HG02981 (cell line): ENCODE results near the gene PKHD1.
"Not testable (repeated sequence)": the region's sequence is repeated elsewhere in the genome, so short reads cannot be mapped to it uniquely, and the experiment has no call there.

Experiments
- ATAC-seq: cut with Tn5 transposase; IDR thresholded peaks from one replicate; pipeline ENCODE4 v1.9.1; 2021; ENCODE audit warnings: mild to moderate bottlenecking, moderate library complexity; ENCODE audit not compliant: unreplicated experiment

PKHD1 gene

DNA sequence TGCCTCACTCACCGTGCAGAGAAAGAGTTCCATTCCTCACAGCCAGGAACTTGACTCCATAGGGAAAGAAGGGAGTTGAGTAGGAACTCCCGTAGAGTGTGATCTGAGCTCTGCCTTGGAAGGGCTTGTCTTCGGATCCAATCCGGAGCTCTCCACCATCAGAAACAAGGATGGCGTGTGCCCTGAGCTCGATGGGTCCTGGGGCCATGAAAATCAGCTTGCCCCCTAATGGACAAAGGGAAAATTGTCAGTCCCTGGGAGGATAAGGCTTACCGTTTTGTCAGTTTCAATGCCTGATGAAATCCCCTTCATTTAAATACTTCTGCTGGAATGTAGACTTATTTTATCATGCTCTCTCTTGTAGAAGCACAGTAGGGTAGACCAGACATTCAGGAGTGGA is 153.3 kb downstream of the PKHD1 start:
- ATAC-seq, result no peak

- no peak for ATAC-seq
Measured at GRCh38 chr6:51932956-51933355, 154.5 kb downstream of the PKHD1 start.

- ATAC-seq, result no peak
Measured at GRCh38 chr6:51930602-51931001, 156.8 kb downstream of the PKHD1 start.

- no peak for ATAC-seq
Measured at GRCh38 chr6:51929934-51930574, 157.4 kb downstream of the PKHD1 start.

DNA sequence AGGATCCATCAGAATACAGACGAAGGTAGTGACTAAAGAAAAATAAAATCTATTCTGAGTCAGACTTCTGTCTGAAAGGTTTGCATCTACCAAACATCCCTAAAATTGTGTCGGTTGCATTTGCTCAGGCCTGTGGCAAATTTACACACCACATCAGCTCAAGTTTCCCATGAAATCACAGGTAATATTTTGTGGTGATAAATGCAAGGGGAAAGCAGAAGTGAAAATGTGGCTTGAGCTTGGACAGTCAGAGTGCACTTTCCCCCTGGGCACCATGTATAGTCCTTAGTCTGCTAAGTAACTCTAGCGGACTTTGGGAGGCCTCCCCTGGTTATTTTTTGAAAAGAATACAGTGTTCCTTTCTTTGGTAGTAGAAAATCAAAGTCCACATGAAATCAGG is 159.1 kb downstream of the PKHD1 start:
- ATAC-seq, result no peak

DNA sequence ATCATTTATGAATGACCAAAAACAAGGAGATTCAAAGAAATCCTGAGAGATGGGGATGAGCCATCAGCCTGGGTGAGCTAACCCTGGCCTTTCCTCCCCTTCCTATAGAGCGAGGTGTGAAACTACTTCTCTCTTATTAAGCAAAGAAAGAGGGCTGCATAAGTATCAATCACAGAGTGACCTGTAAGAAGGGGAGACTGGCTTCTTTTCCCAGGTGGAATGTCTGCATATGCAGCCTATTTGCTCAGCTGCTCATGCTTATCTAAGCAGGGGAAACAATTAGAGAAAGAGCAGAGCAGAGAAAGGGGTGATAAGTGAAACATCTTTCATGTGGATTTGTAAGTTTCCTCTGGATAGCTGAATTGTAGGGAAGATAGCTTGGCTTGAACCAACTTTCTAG is 160.0 kb downstream of the PKHD1 start:
- ATAC-seq, result no peak

DNA sequence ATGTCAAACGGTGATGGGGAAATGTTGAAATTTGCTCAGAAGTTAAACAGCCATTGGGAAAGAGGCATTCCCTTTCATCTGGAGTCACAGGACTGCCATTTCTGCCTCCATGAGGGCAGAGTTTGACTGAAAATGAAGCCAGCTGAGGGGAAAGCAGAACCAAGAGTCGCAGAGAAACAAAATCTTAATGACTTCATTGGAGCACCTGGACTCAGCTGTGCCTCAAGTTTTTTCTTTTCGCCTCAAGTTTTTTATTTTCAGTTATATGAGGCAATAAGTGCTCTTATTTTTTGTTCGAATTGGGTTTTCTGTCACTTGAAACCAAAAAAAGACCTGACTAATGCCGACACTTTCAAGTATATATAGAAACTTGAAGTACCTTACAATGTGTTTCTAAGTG is 161.3 kb downstream of the PKHD1 start:
- no peak for ATAC-seq

- not testable (repeated sequence) for ATAC-seq
Measured at GRCh38 chr6:51922479-51922878, 164.9 kb downstream of the PKHD1 start.

- ATAC-seq, result not testable (repeated sequence)
Measured at GRCh38 chr6:51918347-51918746, 169.1 kb downstream of the PKHD1 start.

DNA sequence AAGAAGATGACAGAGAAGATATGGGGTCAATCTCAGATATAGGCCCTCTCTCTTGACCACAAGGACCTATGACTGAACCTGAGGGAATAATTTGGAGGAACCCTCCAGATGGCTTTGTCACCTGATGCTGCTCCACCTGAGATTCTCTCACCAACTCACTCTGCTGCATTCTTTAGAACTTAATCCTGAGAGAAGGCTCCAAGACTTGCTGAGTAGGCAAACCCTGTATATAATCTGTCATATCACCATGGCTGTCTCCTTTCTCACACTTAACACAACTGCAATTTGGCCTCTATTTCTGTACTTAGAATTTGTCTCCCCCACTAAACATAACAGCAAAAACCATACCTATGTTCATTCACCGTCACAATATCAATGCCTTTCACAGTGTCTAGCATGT is 172.3 kb downstream of the PKHD1 start:
- no peak for ATAC-seq

DNA sequence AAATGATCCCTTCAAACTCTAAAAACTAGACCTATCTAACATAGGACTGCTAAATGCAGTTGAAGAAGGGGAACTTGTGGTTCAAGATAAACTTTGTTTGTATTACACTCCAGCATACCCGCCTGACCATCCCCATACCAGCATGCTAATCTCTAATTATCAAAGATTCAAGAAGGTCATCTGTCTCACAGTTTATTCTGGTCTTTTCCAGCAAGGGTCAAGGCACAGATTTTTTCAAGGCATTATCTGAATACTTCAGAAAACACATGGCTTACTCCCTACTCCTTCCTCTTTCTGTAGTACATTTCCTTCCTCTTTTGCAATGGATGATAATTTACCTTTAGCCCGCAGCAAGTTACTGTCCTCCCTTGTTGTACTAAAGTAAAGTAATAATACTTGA is 174.1 kb downstream of the PKHD1 start:
- ATAC-seq, result no peak

DNA sequence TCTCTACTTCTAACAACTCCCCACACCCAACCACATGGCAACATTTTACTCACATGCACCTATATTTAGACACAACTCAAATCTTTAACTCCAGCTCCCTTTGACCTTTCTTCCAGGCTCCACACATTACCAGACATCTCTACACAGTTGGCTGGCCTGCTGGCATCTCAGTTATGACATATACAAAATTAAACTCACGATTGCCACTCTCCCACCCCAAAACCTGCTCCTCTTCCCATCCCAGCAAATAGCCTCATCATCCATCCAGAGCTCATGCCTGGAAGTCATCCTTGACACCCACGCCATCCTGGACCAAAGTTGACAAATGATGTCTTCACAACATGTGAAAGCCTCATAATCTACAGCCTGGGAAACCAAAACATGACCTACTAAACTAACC is 176.6 kb downstream of the PKHD1 start:
- ATAC-seq, result no peak

DNA sequence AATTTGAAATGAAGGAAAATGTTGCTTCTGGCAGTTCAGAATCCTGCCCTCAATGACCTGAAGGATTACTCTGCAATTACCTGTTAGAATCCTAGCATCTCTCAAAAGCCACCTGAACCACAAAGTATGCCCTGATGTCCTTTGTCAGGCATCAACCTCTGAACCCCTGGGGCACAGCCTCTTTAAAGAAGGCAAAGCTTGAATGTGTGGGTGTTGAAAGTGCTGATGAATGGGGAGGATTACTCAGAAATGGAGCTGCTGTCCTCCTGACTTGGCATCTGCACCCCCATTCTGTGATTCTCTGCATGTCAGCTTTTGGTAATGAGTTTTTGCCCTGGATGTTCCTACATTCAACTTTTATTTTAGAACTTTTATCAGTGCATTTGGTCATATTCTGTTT is 179.2 kb downstream of the PKHD1 start:
- no peak for ATAC-seq

DNA sequence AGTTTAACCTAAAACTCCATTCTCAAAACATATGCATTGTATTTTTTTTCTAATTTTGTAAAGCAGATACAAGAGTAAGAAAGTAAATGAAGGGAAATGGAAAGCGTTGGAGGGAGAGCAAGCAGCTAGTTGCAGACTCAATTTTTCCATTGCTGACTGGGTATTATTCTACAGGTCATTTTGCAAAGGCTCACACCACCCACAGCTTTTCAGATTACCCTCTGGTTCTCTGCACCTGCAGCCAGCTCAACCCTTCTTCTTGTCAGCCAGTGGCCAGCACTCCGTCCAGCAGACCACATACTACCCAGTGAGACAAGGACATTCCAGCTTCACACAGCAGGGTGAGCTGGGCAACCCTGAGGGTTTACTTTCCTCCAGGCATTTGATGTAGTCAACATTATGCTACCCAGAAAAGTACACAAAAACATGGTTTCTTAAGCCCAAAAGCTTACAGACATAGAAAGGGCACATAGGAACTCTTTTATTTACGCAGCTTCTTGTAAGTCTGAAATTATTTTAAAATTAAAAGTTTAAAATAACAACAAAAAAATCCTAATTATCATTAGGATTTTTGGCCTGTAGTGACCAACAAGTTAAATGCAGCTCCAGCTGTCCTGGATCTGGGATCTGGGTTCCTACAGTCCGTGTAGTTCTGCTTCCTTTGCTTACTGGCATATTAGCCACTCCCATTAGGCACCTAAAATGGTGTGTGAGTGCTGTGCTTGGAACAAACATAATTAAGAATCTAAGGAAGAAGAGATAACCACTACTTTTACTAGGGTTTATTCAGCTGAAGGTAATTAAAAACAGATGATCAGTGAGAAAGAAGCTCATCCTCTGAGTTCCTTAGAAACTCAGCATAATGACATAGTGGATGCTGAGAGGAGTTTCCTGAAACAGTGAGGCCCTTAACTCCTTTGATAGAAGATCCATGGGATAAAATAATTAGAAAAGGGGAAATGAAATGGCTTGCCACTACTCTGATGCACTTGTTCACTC is 185.3 kb downstream of the PKHD1 start:
- no peak for ATAC-seq

DNA sequence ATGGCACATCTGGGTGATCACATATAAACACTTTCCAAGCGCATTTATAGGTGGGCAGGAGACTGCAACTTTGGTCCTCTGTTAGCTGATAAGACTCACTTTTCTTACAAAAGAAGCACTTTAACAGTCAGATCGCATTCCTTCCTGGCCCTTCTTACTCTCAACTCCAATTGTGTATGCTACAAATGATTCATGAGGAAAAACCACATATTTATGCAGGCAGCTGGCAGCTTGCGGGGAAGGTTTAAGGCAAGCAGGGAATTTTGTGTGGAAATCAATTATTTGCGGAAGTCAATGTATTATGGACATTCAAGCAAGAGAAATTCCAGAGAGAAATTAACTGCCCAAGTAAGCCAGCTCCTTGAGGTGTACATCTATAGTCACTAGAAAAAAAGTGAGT is 194.0 kb downstream of the PKHD1 start:
- ATAC-seq, result no peak

GRCh38 chr6:51892750-51893149 is 194.7 kb downstream of the PKHD1 start:
- no peak for ATAC-seq

DNA sequence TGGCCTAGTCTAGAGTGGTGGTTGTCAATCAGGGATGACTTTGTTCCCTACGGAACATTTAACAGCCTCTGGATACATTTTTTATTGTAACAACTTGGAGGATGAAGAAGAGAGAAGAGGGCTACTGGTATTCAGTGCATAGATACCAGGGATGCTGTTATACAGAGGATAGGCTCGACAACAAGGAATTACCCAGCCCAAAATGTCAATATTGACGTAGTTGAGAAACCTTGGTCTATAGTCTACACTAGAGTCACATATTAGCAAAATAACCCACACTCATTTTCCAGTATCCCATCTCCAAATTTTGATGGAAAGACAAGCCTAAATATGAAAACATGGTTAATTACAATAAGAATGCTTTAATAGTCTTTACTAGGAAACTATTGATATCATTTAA is 195.1 kb downstream of the PKHD1 start:
- ATAC-seq, result no peak

DNA sequence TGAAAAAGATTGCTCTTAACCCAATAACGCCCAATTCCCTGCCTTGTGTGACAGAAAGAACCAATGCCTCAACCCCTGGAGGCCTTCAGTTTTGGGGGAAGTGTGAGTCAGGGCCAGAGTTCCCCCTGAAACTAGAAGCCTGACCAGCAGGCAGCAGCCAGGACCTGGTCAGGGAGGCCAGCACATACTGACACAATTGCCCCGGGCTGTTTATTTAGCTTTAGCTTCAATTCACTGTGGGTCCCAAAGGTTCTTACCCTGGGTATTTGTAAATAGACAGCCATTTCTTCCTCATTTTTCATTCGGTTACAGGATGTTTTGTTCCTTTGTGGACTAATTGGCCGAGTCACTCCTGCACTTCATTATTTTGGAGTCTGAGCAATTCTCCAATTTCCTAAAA is 195.6 kb downstream of the PKHD1 start:
- ATAC-seq, result no peak

DNA sequence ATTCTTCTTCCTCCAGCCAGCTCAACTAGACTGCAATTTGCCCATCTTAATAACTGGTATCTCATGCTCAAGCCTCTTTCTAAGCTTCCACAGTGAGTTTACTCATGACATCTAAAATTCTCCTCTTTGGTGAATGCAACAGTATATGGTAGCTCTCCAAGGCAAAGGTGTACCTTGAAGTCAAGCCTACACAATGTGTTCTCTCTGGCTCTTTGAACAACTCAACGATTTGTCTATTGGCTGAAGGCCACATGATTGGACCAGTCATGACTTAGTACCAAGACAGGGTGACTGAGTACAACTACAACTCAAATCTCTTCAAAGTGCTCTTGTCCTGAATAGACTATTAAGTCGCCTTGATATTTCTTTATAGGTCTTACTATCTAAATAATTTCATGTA is 199.6 kb downstream of the PKHD1 start:
- no peak for ATAC-seq

DNA sequence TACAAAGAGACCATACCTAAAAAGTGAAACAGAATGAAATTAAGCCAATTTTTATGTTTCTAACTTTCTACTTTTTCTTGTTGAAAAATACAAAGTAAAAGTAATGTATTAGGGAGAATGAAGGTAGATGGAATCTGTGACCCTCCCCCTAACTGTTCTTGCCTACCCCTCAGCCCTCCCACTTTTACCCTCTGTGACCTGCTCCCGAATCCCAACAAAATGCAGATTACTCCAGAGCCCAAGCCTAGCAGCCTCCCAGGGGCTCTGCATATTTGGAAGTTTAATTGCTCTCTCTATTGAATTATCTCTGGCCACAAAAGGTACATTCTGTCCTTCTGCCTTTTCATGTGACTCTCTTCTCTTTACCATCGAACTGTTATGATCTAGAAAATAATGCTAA is 201.5 kb downstream of the PKHD1 start:
- no peak for ATAC-seq

GRCh38 chr6:51868591-51869355 is 218.6 kb downstream of the PKHD1 start:
- ATAC-seq, result no peak

- ATAC-seq, result no peak
Measured at GRCh38 chr6:51866867-51867266, 220.5 kb downstream of the PKHD1 start.
